OCI-LY3 (cell line): Measurements from ENCODE around the gene FAM53A.

Experiments
- H2AFZ ChIP-seq: fragments of 200-600, 300-600 bp; shearing (Covaris generic); 2 replicates; pipeline ENCODE4 v1.6.0; 2014; ENCODE audit warnings: antibody characterized with exemption, low read depth, low read length
- H3K27ac ChIP-seq: fragments of 200-600, 300-600 bp; sonication (generic); 2 replicates; pipeline ENCODE4 v1.5.1; 2014; ENCODE audit warnings: mild to moderate bottlenecking, low read length, moderate library complexity, mixed read lengths
- H3K27me3 ChIP-seq: fragments of 200-600, 300-600 bp; sonication (generic); 2 replicates; pipeline ENCODE4 v1.6.1; 2014; ENCODE audit warnings: low read depth, low read length, mixed read lengths
- H3K36me3 ChIP-seq: fragments of 200-600, 300-600 bp; sonication (generic); replicated peaks from 2 replicates; pipeline ENCODE3; 2014; ENCODE audit warnings: low read depth, low read length, mixed read lengths
- H3K4me1 ChIP-seq: fragments of 300-600, 200-600 bp; sonication (generic); 2 replicates; pipeline ENCODE4 v1.6.1; 2014; ENCODE audit warnings: low read length, mixed read lengths
- H3K4me2 ChIP-seq: fragments of 200-600, 300-600 bp; sonication (generic); 2 replicates; pipeline ENCODE4 v1.6.1; 2014; ENCODE audit warnings: low read length, mixed read lengths
- H3K4me3 ChIP-seq: fragments of 300-600, 200-600 bp; sonication (generic); 2 replicates; pipeline ENCODE4 v1.5.1; 2014; ENCODE audit warnings: antibody characterized with exemption, mild to moderate bottlenecking, low read length, moderate library complexity
- H3K79me2 ChIP-seq: fragments of 300-600, 200-600 bp; shearing (Covaris generic); 2 replicates; pipeline ENCODE4 v1.6.1; 2014; ENCODE audit warnings: mild to moderate bottlenecking, low read length, mixed read lengths
- H3K9ac ChIP-seq: fragments of 300-600, 200-600 bp; shearing (Covaris generic); 2 replicates; pipeline ENCODE4 v1.6.0; 2014; ENCODE audit warnings: mild to moderate bottlenecking, low read length, moderate library complexity
- H3K9me3 ChIP-seq: fragments of 200-600, 300-600 bp; shearing (Covaris generic); 2 replicates; pipeline ENCODE4 v1.6.1; 2014; ENCODE audit warnings: low read length, mixed read lengths; ENCODE audit not compliant: insufficient read depth
- H4K20me1 ChIP-seq: fragments of 200-600, 300-600 bp; sonication (generic); 2 replicates; pipeline ENCODE4 v1.6.1; 2016; ENCODE audit warnings: low read length, mixed read lengths; ENCODE audit not compliant: insufficient read depth
- CTCF ChIP-seq: fragments of 200-600, 300-600 bp; sonication (generic); IDR thresholded peaks from 2 replicates; pipeline ENCODE4 v1.5.1; 2014; ENCODE audit warnings: antibody characterized with exemption, low read length, low read depth
- EZH2phosphoT487 ChIP-seq: fragments of 200-600 bp; shearing (Covaris generic); IDR thresholded peaks from 2 replicates; pipeline ENCODE4 v1.6.1; 2018; ENCODE audit warnings: antibody characterized with exemption, mixed run types, low read depth

Gene FAM53A

GRCh38 chr4:1730532-1731135 lies 46.5 kb upstream of the FAM53A start:
- H3K27ac ChIP-seq: no peak overlapping the region
- no peaks in the 10 kb centered on the region for H3K4me1 ChIP-seq
- no peaks in the 10 kb centered on the region for H3K27me3 ChIP-seq
- H3K36me3 ChIP-seq: peaks cover 84% of the 10 kb centered on the region
- H3K4me3 ChIP-seq: no peak overlapping the region
- no peak overlapping the region for H3K4me2 ChIP-seq
- no peak overlapping the region for H3K9ac ChIP-seq
- no peaks in the 10 kb centered on the region for H3K9me3 ChIP-seq
- H4K20me1 ChIP-seq: peaks cover 13% of the 10 kb centered on the region
- H3K79me2 ChIP-seq: peaks cover 58% of the 10 kb centered on the region
- no peak for TF ChIP-seq CTCF
- TF ChIP-seq EZH2phosphoT487: no peak
- no peak overlapping the region for H2AFZ ChIP-seq

- no peak overlapping the region for H3K4me2 ChIP-seq
- no peak overlapping the region for H3K27ac ChIP-seq
- H3K79me2 ChIP-seq: peaks cover 69% of the 10 kb centered on the region
- no peak overlapping the region for H3K4me3 ChIP-seq
- H3K4me1 ChIP-seq: peaks cover 3% of the 10 kb centered on the region
- no peaks in the 10 kb centered on the region for H3K27me3 ChIP-seq
- H2AFZ ChIP-seq: no peak overlapping the region
- H3K9ac ChIP-seq: no peak overlapping the region
- peaks cover 13% of the 10 kb centered on the region for H4K20me1 ChIP-seq
- peaks cover 76% of the 10 kb centered on the region for H3K36me3 ChIP-seq
- no peak for TF ChIP-seq EZH2phosphoT487
- no peak for TF ChIP-seq CTCF
- H3K9me3 ChIP-seq: no peaks in the 10 kb centered on the region
Measured at GRCh38 chr4:1728061-1728980, 44.2 kb upstream of the FAM53A start.

- no peak overlapping the region for H2AFZ ChIP-seq
- H3K4me2 ChIP-seq: no peak overlapping the region
- no peaks in the 10 kb centered on the region for H3K27me3 ChIP-seq
- peaks cover 67% of the 10 kb centered on the region for H3K36me3 ChIP-seq
- H3K9me3 ChIP-seq: no peaks in the 10 kb centered on the region
- H3K4me1 ChIP-seq: peaks cover 12% of the 10 kb centered on the region
- H3K27ac ChIP-seq: no peak overlapping the region
- peaks cover 72% of the 10 kb centered on the region for H3K79me2 ChIP-seq
- TF ChIP-seq EZH2phosphoT487: no peak
- TF ChIP-seq CTCF: no peak
- H3K9ac ChIP-seq: no peak overlapping the region
- no peak overlapping the region for H3K4me3 ChIP-seq
- H4K20me1 ChIP-seq: peaks cover 18% of the 10 kb centered on the region
Measured at GRCh38 chr4:1727117-1728031, 43.3 kb upstream of the FAM53A start.
